ENCODE data around the gene SCAMP2.

DNA sequence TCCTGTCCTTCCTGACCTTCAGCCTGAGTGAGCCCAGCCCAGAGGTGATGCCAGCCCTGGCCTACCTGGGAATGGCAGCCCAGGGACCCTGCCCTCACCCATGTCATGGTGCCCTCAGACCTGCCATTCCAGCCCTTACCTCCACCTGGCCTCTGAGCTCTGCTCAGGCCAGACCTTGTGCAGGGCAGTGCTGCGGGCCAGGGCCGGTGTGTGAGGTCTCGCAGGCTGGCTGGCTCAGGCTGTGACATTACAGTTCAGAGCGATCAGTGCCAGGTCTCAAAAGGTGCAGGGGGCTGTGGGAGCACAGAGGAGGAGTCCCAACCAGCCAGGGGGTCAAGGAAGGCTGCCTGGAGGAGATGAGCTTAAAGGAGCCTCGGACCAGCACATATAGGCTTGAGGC is 53.1 kb downstream of the SCAMP2 start:
- TF ChIP-seq YY1 (IDR thresholded peaks at IDR 0.05) (no peak), REST (IDR thresholded peaks at IDR 0.05) (no peak), HNF4A (conservative IDR thresholded peaks at IDR 0.05) (no peak), EGR1 (IDR thresholded peaks at IDR 0.05; ENCODE audit: low read depth in 2 of 2) (no peak), ATF3 (IDR thresholded peaks at IDR 0.05) (no peak), SP1 (IDR thresholded peaks at IDR 0.05) (no peak)
- TF ChIP-seq, protein P1, sequence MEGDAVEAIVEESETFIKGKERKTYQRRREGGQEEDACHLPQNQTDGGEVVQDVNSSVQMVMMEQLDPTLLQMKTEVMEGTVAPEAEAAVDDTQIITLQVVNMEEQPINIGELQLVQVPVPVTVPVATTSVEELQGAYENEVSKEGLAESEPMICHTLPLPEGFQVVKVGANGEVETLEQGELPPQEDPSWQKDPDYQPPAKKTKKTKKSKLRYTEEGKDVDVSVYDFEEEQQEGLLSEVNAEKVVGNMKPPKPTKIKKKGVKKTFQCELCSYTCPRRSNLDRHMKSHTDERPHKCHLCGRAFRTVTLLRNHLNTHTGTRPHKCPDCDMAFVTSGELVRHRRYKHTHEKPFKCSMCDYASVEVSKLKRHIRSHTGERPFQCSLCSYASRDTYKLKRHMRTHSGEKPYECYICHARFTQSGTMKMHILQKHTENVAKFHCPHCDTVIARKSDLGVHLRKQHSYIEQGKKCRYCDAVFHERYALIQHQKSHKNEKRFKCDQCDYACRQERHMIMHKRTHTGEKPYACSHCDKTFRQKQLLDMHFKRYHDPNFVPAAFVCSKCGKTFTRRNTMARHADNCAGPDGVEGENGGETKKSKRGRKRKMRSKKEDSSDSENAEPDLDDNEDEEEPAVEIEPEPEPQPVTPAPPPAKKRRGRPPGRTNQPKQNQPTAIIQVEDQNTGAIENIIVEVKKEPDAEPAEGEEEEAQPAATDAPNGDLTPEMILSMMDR (IDR thresholded peaks at IDR 0.05; ENCODE audit: low read depth, low read length, missing input control), result no peak

Measured in liver (tissue), 3 donors.